ENCODE results near the gene TMEM43.

Gene TMEM43

DNA sequence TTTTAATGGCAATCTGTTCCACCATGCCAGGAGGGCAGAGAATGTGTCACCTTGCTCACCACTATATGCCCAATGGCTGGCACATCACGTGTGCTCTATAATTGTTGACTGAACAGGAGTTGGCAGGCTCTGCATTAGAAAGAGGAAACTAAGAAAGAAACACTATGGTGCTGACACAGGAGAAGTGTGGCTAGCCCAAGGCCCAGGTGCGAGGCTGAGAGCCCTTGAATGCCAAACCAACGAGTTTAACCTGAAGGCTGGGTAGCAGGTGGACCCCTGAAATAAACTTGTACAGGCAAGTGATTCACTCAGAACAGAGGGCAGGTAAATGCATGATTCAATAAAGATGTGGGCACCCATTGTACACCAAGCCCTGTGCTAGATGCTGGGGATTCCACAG, 2.6 kb upstream of the TMEM43 start:
- DNase-seq, result no peak

DNA sequence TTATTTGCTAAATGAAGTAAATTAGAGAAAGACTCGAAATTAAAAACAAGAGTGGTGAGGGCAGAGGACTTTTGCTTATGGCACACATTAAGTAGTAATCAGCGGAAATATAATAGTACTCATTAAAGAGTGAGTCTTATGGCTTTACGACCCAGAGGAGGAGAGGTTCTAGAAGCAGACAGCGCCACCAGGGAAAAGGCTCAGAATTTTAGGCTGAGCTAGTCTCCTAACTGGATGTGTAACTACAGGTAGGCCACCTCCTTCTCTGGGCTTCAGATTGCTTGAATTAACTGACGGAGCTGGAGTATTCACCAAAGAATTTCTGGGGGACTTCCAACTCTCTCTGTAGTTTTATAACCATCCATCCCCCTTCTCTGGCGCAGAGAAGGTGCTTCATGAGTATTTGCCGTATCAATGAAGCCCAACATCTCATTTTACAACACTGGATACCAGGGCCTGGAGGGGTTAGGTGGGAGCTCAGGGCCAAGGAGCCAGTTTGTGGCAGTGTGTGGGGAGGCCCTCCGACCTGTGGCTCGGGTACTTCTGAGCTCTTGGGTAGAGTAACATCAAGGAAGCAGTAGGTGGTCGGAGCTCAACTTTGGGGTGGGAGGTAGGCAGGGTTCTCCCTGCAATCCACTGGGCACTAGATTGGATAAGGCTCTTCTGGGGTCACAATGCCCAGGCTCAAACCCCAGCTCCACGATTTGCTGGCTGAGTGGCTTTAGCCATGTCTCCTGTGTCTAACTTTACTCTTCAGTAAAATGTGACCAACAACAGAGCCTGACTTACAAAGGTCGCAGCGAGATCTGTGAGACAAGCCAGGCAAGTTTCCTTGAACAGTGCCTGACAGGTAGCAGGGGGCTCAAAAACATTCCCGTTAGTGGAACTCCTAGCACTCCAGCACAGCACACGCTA, 1.3 kb upstream of the TMEM43 start:
- no peak for DNase-seq

DNA sequence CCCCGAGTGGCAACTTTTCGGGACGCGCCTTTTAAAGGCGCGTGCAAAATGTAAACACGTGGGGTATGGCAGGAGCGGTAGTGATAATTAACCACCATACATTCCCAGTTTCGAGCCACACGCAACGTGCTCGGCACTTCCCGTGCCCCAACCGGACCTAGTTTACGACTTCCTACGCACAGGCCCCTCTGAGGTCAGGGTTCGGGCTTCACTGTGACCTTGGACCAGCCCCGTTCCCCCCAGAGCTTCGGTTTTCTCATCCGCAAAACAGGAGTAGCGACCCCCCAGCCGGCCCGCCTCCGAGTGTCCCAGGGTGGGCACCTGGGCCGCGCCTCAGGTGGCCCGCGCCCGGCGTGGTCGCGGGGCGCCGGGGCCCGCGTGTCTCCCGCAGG, 633 bp upstream of the TMEM43 start:
- peak; percentile 74 to 79 for DNase-seq

DNA sequence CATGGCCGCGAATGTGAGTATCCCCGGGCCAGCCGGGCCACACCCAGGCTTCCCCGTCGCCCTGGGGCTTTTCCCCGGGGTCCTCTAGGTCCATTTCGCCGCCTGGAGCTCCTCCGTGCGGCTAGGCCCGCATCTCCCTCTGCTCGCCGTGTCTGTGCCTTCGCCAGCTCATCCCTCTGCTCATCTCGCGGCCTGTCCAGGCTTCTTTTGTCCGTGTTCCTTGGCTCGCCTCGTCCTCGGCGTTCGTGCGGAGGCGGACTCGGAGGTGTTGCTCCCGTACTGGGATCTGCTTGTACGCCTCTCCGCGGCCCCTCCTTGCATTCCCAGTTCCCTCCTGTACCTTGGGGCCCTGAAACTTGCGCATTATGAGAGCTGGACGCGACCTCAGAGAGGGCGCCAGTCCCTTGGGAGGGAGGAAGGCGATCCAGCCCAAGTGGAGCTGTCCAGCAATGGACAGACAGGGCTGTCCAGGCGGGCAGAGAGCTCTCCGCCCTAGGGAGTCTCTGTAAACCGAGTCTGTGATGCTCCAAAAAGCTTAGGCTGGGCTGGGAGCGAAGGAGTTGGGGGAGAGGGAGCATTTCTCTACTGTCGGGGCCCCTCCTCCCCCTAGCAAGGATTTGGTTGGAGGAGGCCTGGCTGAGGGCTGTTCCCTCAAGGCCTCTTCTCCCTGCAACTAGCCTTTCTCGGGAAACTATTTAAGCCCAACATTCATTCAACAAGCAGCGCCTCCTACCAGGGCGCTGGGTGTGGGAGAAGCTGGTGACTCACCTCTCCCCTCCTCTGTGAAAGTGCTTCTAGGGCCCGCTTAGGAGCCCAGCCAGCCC, 553 bp downstream of the TMEM43 start:
- DNase-seq, result peak; percentile 67 to 75

DNA sequence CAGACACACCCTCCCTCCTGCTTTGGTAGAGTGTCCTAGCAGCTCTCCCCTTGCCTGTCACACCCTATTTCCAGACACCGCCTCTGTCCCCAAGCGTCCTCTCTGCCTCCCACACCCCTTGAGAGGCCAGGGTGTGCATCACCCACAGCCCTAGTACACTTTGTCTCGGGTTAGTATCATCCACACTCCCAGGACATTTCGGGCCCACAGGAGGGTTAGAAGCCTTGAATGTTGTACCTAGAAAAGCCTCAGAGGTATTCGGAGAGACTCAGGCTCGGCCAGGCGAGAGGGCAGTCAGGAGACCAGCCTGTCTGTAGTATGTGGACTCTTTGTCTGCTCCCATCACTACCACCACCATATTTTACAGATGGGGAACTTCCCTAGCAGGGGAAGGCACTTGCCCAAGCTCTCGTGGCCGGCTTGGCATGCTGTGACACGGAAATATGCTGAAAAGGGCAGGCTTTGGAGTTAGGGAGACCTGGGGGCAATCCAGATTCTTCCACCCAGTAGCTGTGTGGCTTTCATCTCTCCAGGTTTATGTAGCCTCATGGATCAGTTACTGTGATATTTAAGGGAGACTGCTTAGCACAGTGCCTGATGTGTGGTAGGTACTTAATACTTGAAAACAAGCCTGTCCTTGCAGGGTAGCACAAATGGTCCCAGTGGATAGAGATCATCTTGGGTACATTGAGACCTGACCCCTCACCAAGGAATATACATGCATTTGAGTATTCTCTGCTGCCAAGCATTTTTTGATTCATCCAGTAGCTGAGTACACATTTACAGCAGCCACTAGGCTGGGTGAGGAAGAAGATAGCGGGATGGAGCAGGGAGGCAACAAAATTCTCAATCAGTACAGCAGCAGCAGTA, 1.4 kb downstream of the TMEM43 start:
- DNase-seq, result no peak

DNA sequence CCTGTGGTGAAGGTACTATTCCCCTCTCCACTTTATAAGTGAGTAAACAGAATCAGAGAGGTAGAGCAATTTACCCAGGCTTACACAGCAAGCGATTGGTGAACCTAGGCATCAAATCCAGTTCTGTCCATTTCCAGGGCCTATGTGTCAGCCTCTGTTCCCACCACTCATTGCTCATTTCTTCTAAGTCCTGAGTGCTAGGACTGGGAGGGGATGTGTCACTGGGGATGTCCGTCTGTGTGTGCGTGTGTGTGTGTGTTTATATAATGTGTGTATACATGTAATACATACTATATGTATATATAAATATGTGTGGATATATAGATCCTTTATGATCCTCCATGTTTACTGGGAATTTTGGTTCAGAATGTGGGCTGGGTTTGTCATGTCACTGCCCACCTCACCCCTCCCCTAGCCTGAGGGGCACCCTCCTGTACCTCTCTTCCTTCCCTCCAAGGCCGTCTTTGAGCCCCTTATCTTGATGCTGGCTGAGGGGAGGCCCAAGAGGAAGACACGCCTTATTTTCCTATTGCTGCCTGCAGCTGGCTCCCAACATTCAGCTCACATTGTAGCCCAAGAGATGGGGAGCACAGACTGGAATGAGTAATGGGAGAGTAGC, 2.1 kb downstream of the TMEM43 start:
- no peak for DNase-seq

DNA sequence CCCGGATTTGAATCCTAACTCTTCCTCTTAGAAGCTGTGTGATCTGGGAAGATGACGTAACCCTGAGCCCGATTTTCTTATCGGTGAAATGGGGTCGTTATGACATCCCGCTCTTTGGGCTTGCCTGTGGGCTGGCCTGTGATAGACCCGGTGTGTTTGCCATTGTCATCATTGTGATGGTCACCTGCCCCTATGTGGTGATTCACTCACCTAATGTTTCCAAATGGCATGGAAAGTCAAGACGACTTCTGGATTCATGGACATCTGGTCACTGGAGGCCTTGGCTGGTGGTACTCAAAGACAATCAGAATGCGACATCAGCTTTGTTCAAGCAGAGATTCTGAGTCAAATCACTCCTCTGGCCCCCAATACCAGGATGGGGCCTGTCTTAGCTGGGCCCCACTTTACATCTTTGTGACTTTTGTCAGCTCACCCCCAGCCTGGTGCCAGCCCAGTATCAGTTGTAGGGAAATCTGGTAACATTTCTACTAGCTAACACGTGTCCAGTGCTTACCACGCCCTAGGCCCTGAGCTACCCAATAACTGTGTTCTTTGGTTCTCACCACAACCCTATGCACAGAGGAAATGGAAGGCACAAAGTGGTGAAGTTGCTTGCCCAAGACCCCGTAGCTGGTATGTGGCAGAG, 2.8 kb downstream of the TMEM43 start:
- DNase-seq, result no peak

DNA sequence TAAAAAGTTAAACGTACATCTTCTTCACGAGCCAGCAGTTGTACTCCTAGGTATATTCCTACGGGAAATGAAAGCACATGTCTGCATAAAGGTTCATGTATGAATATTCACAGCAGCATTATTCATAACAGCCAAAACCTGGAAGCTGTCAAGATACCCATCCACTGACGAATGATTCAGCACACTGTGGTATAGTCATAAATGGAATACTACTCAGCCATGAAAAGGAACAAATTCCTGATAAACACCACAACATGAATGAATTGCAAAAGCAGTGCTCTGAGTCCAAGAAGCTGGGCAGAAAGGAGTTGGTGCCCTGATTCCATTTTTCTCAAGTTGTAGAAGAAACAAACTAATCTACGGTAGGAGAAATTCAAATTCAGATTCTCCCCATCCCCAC, 3.9 kb downstream of the TMEM43 start:
- no peak for DNase-seq

DNA sequence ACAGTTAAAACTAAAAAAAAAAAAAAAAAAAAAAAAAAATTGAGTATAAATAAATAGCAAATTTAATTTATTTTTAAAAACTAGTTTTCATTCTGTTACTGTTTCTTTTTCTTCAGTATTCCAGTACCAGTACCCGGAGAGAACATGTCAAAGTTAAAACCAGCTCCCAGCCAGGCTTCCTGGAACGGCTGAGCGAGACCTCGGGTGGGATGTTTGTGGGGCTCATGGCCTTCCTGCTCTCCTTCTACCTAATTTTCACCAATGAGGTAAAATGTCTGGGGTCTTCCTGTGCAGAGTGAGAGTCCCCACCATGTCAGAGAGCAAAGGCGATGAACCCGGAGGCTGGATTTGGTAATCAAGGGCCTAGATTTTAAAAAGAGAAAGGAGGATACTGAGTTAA, 4.4 kb downstream of the TMEM43 start:
- no peak for DNase-seq

DNA sequence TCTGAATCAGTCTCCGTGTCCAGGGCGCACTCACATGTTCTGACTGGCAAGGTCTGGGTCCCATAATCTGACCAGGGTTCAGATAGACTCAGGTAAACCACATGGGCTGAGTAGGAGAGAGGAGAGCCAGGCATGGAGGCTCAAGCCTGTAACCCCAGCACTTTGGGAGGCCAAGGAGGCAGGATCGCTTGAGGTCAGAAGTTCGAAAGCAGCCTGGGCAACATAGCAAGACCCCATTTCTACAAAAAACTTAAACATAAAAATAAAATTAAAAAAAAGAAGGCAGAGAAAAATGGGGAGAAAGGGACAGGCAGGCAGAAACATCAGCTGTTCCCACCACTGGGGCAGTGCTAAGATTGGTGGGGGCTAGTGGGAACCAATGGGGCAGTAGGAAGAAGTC, 5.4 kb downstream of the TMEM43 start:
- DNase-seq, result no peak

DNA sequence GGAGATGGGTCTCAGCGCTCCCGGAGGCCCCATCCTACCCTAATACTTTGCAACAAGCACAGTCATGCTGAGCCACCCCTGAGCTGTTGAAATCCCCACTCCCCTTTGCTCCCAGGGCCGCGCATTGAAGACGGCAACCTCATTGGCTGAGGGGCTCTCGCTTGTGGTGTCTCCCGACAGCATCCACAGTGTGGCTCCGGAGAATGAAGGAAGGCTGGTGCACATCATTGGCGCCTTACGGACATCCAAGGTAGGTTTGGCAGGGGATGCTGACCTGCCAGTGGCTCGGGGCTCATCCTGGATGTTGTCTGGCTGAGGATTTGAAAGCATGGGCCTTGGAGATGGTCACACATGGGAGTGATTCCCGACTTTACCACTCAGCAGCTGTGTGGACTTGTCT, 5.9 kb downstream of the TMEM43 start:
- no peak for DNase-seq

DNA sequence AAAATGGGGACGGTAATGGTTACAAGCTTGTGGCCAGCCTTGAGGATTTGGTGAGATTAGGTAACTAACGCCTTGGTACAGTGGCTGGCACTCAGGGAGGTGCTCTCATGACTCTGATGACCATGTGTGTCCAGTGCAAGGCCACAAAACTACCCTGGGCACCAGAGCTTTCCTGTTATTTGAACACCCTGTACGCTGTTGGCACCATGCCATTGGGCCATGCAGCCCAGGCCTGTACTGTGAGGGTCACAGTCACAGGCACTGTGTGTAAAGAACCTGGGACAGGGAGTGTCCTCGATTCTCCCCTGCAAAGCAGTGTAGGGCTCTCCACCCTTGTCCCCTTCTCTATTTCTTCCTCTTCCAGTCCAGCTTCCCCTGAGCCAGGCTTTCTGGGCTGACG, 6.3 kb downstream of the TMEM43 start:
- DNase-seq, result no peak

DNA sequence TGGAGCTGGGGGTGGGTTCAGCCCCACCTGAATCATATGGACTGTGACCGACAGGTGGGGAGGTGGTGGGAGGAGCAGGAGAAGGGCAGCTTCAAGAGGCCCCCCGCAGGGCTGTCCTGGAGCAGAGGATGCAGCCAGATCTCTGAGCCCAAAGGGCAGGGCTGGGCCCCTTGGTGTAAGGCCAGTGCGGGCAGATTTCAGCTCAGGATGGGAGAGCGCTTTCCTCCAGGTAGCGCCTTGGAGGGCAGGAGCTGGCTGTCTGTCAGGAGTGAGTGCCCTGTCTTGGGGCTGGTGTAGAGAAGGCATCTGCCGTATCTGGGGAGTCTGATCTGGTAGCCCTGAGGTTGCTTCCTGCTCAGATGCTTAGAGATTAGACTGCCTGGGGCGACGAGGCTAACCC, 7.3 kb downstream of the TMEM43 start:
- DNase-seq, result no peak

DNA sequence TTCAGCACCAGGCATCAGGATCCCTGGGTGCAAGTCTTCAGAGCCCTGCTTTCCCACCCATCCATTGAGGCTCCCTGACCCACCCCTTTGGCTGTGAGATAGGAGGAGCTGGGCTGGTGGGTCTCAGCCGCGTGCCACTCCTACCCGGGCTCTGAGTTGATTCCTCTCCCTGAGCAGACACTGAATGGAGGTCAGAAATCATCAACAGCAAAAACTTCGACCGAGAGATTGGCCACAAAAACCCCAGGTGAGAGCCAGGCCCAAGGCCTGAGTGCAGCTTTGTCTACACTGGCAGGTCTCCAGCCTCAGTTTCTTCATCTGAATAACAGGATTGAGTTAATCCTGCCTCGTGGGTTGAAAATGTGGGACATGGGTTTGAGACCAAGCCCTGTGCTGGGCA, 7.8 kb downstream of the TMEM43 start:
- no peak for DNase-seq

DNA sequence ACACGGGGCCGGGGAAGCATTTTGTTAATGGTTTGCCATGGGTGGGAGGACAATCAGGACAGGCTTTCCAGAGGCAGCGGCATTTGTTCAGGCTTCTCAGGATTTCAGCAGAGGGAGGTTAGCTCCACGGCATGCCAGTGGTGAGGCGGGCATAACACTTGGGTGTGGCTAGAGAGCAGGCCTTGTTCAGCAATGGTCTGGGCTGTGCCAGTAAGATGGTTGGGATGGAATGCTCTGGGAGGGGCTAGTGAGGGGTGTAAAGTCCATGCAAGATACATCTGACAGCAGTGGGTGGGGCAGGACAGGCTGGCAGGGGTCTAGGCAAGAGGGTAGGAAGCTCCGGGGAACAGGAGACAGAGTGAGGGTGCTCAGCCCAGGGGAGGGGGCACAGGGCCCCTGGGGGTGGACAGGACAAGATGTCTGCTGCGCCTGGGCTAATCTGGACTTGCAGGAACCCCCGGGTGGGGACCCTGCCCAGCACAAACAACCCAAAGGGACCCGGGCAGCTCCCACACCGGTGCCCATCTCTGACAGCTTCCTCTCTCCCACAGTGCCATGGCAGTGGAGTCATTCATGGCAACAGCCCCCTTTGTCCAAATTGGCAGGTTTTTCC, 8.4 kb downstream of the TMEM43 start:
- DNase-seq, result no peak

DNA sequence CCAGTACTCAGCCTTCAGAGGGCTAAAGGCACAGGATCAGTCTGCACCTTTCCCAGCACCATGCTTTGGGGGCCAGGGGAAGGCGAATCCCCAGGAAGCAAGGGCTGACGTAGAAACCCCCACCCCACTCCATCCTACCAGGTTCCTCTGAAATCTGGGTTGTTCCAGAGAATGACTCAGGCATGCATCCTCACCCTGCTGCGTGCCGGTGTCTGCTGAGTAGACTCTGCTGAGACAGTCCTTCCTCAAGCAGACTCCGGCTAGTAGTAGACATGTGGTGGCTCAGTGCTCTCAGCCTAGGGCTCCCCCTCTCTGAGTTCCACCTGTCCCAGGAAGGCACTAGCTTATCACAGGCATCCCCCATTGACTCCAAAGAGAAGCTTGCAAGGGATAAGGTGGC, 9.0 kb downstream of the TMEM43 start:
- DNase-seq, result no peak

DNA sequence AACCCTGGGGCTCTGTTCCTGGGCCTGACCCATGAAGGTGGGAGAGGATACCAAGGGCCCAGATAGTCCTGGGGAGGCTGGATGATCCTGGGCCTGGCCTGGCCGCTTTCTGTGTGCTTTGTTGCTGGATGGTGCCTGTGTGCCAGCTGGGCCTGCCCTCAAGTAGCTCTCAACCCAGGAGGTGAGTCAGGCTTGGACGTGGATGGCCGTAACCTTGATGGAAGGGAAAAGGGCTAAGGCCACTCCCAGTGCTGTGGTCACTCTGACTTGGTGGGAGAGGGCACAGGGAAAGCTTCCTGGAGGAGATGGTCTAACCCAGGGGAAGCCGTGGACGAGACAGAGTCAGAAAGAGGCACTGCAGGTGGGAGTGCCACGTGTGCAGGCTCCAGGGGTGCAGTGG, 9.4 kb downstream of the TMEM43 start:
- no peak for DNase-seq

DNA sequence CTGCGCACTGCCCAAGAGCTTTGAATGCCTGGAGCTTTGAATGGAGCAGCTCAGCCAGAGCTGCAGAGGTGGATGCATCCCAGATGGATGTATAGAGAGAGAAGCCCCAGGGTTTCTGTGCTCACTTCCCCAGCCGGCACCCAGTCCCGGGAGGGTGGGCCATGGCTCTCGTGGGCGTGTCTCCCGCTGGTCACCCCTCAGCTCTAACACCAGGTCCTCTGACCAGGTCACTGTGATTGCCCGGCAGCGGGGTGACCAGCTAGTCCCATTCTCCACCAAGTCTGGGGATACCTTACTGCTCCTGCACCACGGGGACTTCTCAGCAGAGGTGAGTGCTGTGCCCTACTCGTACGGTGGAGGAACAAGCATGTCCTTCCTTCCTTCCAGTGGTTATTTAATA, 10.7 kb downstream of the TMEM43 start:
- DNase-seq, result no peak

DNA sequence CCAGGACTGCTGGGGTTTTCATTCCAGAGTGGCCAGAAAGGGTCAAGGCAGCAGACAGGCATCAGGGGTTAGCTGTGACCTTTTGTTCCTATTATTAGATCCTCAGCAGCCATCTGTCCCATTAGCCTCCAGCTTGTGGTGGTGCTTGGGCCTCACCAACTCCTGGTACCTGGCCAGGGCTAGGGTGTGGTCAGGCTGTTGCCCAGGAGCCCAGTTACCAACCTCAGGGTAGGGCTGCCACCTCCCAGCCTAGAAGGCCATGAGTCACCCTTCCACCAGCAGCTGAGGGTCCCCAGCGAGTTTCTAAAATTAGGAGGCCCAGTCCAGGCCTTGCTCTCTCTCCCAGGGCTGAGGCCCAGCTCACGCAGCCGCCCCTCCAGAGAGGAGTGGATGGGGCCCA, 12.2 kb downstream of the TMEM43 start:
- no peak for DNase-seq

DNA sequence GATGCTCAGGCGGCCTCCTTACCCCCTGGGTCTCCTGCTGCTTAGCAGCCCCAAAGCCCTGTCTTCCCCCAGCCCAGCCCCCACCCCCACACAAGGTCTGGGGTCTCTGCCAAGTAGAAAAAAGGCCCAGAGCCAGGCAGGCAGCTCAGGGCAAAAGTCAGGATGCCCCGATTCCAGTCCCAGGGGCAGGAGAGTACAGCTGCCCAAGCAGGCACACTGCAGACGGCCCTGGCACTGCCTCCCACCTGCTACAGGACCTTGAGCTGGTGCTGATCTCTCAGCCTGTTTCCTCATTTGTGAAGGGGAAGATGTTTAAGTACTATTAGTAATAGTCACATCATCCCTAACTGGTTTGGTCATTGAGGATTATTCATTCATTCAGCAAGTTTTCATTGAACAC, 12.6 kb downstream of the TMEM43 start:
- DNase-seq, result no peak

DNA sequence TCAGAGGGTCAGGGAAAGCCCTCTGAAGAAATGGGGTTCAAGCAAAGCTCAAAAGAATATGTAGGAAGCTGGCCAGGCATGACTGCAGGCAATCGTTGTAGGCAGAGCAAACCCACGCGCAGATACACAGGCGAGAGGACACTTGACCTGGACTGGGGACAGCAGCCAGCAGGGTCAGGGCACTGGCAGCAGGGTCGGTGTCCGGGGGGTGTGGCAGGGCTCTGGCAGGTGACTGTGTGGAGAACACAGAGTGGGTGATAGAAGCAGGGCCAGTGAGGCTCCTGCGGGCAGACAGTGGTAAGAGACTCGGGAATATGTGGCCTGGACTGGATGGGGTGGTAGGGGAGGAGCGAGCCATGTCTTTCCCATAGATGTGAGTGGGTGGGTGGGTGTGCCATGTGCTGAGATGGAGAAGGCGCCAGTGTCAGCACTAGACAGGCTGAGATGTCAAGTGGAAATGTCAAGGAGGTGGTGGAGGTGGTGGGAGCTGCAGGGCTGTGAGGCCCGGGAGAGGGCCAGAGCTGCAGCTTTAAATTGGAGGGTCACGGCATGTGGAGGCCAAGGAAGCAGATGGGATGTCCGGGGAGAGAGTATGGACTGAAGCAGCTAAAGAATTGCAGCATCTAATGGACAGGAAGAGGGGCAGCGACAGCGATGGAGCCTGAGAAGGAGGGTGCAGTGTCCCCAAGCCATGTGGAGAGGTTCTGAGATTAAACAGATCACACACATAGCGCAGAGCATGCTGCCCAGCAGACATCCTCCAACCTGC, 13.4 kb downstream of the TMEM43 start:
- no peak for DNase-seq

All from Kasumi-1 (cell line).